ENCODE results near the gene LSM3.

DNA sequence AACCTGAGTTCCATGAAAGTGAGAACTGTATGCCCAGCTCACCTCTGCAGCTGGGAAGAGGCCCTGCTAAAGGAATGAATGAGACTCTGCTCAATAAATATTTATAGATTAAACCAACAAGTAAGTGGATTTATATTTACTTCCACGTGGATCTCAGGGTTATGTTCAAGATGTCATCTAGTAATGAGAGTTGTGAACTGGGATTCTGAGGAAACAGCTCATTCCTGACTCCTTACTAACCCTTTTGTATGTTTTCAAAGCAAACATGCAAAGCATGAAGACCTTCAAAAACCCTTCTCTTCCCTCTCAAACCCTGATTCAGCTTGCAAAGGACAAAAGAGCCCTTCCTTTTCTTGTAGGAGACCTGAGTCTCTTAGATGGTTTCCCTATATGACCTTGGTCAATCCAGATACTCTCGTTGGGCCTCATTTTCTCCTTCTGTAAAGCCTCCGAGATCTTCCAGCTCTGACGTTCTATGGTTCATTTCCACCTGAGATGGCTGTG, 53.4 kb downstream of the LSM3 start:
- no peak for TF ChIP-seq POLR2A (IDR thresholded peaks at IDR 0.05)
- TF ChIP-seq, protein P1, sequence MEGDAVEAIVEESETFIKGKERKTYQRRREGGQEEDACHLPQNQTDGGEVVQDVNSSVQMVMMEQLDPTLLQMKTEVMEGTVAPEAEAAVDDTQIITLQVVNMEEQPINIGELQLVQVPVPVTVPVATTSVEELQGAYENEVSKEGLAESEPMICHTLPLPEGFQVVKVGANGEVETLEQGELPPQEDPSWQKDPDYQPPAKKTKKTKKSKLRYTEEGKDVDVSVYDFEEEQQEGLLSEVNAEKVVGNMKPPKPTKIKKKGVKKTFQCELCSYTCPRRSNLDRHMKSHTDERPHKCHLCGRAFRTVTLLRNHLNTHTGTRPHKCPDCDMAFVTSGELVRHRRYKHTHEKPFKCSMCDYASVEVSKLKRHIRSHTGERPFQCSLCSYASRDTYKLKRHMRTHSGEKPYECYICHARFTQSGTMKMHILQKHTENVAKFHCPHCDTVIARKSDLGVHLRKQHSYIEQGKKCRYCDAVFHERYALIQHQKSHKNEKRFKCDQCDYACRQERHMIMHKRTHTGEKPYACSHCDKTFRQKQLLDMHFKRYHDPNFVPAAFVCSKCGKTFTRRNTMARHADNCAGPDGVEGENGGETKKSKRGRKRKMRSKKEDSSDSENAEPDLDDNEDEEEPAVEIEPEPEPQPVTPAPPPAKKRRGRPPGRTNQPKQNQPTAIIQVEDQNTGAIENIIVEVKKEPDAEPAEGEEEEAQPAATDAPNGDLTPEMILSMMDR (IDR thresholded peaks at IDR 0.05) = no peak

All from sigmoid colon (tissue), 3 donors.